ENCODE results near the gene NID2.

DNA sequence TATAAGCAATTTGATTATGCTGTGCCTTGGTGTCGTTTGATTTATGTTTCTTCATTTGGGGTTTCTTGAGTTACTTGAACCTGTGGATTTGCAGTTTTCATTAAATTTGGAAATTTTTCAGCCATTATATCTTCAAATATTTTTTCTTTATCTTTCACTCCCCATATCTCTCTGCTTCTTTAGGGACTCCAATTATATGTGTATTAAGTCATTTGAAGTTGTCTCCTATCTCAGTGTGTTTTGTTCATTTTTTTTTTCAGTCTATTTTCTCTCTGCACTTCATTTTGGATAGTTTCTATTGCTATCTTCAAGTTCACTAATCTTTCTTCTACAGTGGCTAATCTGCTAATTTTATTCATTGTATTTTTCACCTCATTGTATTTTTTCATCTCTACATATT lies 108.9 kb downstream of the NID2 start:
- no peak for TF ChIP-seq PPARA (CRISPR knock-in tag; IDR thresholded peaks at IDR 0.05; ENCODE audit: borderline replicate concordance)
- no peak for TF ChIP-seq ZFP30 (CRISPR knock-in tag; IDR thresholded peaks at IDR 0.05)
- TF ChIP-seq, protein P1, sequence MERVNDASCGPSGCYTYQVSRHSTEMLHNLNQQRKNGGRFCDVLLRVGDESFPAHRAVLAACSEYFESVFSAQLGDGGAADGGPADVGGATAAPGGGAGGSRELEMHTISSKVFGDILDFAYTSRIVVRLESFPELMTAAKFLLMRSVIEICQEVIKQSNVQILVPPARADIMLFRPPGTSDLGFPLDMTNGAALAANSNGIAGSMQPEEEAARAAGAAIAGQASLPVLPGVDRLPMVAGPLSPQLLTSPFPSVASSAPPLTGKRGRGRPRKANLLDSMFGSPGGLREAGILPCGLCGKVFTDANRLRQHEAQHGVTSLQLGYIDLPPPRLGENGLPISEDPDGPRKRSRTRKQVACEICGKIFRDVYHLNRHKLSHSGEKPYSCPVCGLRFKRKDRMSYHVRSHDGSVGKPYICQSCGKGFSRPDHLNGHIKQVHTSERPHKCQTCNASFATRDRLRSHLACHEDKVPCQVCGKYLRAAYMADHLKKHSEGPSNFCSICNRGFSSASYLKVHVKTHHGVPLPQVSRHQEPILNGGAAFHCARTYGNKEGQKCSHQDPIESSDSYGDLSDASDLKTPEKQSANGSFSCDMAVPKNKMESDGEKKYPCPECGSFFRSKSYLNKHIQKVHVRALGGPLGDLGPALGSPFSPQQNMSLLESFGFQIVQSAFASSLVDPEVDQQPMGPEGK (CRISPR knock-in tag; IDR thresholded peaks at IDR 0.05; ENCODE audit: borderline replicate concordance): no peak
- TF ChIP-seq ZNF565 (CRISPR knock-in tag; conservative IDR thresholded peaks at IDR 0.05; ENCODE audit: low read depth): no peak
- no peak for TF ChIP-seq OSR1 (CRISPR knock-in tag; IDR thresholded peaks at IDR 0.05)
- no peak for TF ChIP-seq ZNF8 (CRISPR knock-in tag; IDR thresholded peaks at IDR 0.05)
- no peak for TF ChIP-seq ZFP3 (CRISPR knock-in tag; IDR thresholded peaks at IDR 0.05)
- TF ChIP-seq ARNTL (CRISPR knock-in tag; IDR thresholded peaks at IDR 0.05; ENCODE audit: borderline replicate concordance, low read depth): no peak
- no peak for TF ChIP-seq TOX (CRISPR knock-in tag; IDR thresholded peaks at IDR 0.05; ENCODE audit: borderline replicate concordance)
- TF ChIP-seq, protein P2, sequence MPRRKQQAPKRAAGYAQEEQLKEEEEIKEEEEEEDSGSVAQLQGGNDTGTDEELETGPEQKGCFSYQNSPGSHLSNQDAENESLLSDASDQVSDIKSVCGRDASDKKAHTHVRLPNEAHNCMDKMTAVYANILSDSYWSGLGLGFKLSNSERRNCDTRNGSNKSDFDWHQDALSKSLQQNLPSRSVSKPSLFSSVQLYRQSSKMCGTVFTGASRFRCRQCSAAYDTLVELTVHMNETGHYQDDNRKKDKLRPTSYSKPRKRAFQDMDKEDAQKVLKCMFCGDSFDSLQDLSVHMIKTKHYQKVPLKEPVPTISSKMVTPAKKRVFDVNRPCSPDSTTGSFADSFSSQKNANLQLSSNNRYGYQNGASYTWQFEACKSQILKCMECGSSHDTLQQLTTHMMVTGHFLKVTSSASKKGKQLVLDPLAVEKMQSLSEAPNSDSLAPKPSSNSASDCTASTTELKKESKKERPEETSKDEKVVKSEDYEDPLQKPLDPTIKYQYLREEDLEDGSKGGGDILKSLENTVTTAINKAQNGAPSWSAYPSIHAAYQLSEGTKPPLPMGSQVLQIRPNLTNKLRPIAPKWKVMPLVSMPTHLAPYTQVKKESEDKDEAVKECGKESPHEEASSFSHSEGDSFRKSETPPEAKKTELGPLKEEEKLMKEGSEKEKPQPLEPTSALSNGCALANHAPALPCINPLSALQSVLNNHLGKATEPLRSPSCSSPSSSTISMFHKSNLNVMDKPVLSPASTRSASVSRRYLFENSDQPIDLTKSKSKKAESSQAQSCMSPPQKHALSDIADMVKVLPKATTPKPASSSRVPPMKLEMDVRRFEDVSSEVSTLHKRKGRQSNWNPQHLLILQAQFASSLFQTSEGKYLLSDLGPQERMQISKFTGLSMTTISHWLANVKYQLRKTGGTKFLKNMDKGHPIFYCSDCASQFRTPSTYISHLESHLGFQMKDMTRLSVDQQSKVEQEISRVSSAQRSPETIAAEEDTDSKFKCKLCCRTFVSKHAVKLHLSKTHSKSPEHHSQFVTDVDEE (CRISPR knock-in tag; IDR thresholded peaks at IDR 0.05): no peak
- TF ChIP-seq, protein P3, sequence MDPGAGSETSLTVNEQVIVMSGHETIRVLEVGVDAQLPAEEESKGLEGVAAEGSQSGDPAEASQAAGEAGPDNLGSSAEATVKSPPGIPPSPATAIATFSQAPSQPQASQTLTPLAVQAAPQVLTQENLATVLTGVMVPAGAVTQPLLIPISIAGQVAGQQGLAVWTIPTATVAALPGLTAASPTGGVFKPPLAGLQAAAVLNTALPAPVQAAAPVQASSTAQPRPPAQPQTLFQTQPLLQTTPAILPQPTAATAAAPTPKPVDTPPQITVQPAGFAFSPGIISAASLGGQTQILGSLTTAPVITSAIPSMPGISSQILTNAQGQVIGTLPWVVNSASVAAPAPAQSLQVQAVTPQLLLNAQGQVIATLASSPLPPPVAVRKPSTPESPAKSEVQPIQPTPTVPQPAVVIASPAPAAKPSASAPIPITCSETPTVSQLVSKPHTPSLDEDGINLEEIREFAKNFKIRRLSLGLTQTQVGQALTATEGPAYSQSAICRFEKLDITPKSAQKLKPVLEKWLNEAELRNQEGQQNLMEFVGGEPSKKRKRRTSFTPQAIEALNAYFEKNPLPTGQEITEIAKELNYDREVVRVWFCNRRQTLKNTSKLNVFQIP (CRISPR knock-in tag; IDR thresholded peaks at IDR 0.05; ENCODE audit: borderline replicate concordance, low read depth): no peak
- no peak for TF ChIP-seq RARB (CRISPR knock-in tag; IDR thresholded peaks at IDR 0.05)
- TF ChIP-seq, protein P4, sequence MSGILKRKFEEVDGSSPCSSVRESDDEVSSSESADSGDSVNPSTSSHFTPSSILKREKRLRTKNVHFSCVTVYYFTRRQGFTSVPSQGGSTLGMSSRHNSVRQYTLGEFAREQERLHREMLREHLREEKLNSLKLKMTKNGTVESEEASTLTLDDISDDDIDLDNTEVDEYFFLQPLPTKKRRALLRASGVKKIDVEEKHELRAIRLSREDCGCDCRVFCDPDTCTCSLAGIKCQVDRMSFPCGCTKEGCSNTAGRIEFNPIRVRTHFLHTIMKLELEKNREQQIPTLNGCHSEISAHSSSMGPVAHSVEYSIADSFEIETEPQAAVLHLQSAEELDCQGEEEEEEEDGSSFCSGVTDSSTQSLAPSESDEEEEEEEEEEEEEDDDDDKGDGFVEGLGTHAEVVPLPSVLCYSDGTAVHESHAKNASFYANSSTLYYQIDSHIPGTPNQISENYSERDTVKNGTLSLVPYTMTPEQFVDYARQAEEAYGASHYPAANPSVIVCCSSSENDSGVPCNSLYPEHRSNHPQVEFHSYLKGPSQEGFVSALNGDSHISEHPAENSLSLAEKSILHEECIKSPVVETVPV (CRISPR knock-in tag; IDR thresholded peaks at IDR 0.05): no peak
- TF ChIP-seq TCF4 (CRISPR knock-in tag; IDR thresholded peaks at IDR 0.05; ENCODE audit: borderline replicate concordance): no peak
